ENCODE data around the gene ADGB. TPM values are rescaled to one million over a fixed set of nuclear protein-coding genes. Genes with fewer than 3 reads are reported as not detected.

Gene ADGB
- total RNA-seq, 2 donors from 2014 or later = not detected

GRCh38 chr6:146613947-146614346 is 15.2 kb downstream of the ADGB start:
- no peak for ATAC-seq
- intact Hi-C loops (cut with DNase I) = no loop called here
- no peak for DNase-seq

- no peak for DNase-seq
- intact Hi-C loops (cut with DNase I) = no loop called here
- no peak for ATAC-seq
Observed at GRCh38 chr6:146620655-146621054, 21.9 kb downstream of the ADGB start.

GRCh38 chr6:146628350-146628749 is 29.6 kb downstream of the ADGB start:
- DNase-seq (no peak), ATAC-seq (no peak)
- intact Hi-C loops (cut with DNase I) = no loop called here

- intact Hi-C loops (cut with DNase I) = no loop called here
- DNase-seq (no peak), ATAC-seq (no peak)
Observed at GRCh38 chr6:146634022-146634421, 35.2 kb downstream of the ADGB start.

- DNase-seq (no peak), ATAC-seq (no peak)
- intact Hi-C loops (cut with DNase I) = no loop called here
Observed at GRCh38 chr6:146635165-146635564, 36.4 kb downstream of the ADGB start.

GRCh38 chr6:146636481-146636880 is 37.7 kb downstream of the ADGB start:
- ATAC-seq (no peak), DNase-seq (no peak)

GRCh38 chr6:146642921-146643320 is 44.1 kb downstream of the ADGB start:
- intact Hi-C loops (cut with DNase I) = no loop called here
- ATAC-seq (no peak), DNase-seq (no peak)

More at GRCh38 chr6:146636481-146636880, 37.7 kb downstream of the ADGB start:
- intact Hi-C loops (cut with DNase I) = no loop called here

GRCh38 chr6:146650799-146651481 is 52.2 kb downstream of the ADGB start:
- intact Hi-C loops (cut with DNase I) = no loop called here
- no peak for ATAC-seq
- DNase-seq = no peak

- no peak for ATAC-seq
- intact Hi-C loops (cut with DNase I) = no loop called here
- DNase-seq = no peak
Observed at GRCh38 chr6:146651482-146651863, 52.7 kb downstream of the ADGB start.

GRCh38 chr6:146657432-146657831 is 58.7 kb downstream of the ADGB start:
- no peak for ATAC-seq
- intact Hi-C loops (cut with DNase I) = no loop called here
- no peak for DNase-seq

GRCh38 chr6:146664871-146665360 is 66.1 kb downstream of the ADGB start:
- ATAC-seq = no peak
- no peak for DNase-seq
- intact Hi-C loops (cut with DNase I) = no loop called here

- intact Hi-C loops (cut with DNase I) = no loop called here
- DNase-seq = no peak
Observed at GRCh38 chr6:146666909-146667308, 68.1 kb downstream of the ADGB start.

GRCh38 chr6:146670161-146670560 is 71.4 kb downstream of the ADGB start:
- intact Hi-C loops (cut with DNase I) = no loop called here
- no peak for ATAC-seq
- DNase-seq = no peak

More at GRCh38 chr6:146666909-146667308, 68.1 kb downstream of the ADGB start:
- ATAC-seq = no peak

- DNase-seq (no peak), ATAC-seq (no peak)
- intact Hi-C loops (cut with DNase I) = no loop called here
Observed at GRCh38 chr6:146673069-146673468, 74.3 kb downstream of the ADGB start.

GRCh38 chr6:146679386-146679785 is 80.6 kb downstream of the ADGB start:
- intact Hi-C loops (cut with DNase I) = no loop called here
- DNase-seq (no peak), ATAC-seq (no peak)

- intact Hi-C loops (cut with DNase I) = no loop called here
- no peak for DNase-seq
- ATAC-seq = no peak
Observed at GRCh38 chr6:146682919-146683318, 84.1 kb downstream of the ADGB start.

- intact Hi-C loops (cut with DNase I) = loop anchor here in 1 of 2 donors (10.0 kb wide), 1 partner anchor 765 kb away; no protein-coding TSS in a partner anchor
- DNase-seq = no peak
- no peak for ATAC-seq
Observed at GRCh38 chr6:146689806-146690205, 91.0 kb downstream of the ADGB start.

- DNase-seq (no peak), ATAC-seq (no peak)
- intact Hi-C loops (cut with DNase I) = loop anchor here in 1 of 2 donors (10.0 kb wide), 1 partner anchor 769 kb away; no protein-coding TSS in a partner anchor
Observed at GRCh38 chr6:146693342-146693741, 94.6 kb downstream of the ADGB start.

GRCh38 chr6:146697921-146698320 is 99.1 kb downstream of the ADGB start:
- intact Hi-C loops (cut with DNase I) = loop anchor here in 1 of 2 donors (10.0 kb wide), 1 partner anchor 773 kb away; no protein-coding TSS in a partner anchor
- no peak for DNase-seq
- no peak for ATAC-seq

- ATAC-seq = peak; percentile 43 to 47
- intact Hi-C loops (cut with DNase I) = no loop called here
- peak; percentile 75 for DNase-seq
Observed at GRCh38 chr6:146700078-146700686, 101.4 kb downstream of the ADGB start.

- intact Hi-C loops (cut with DNase I) = no loop called here
- DNase-seq (no peak), ATAC-seq (no peak)
Observed at GRCh38 chr6:146701632-146702031, 102.9 kb downstream of the ADGB start.
